NCI-H1092 treated with DMSO at 0.1 percent for 48 hours (cell line): ENCODE data around the gene CST4.
"Not testable (repeated sequence)": the region's sequence is repeated elsewhere in the genome, so short reads cannot be mapped to it uniquely, and the experiment has no call there.

Experiments
- DNase-seq: peaks from one replicate; lab custom pipeline; 2025; lab: John Stamatoyannopoulos, UW

The CST4 gene

DNA sequence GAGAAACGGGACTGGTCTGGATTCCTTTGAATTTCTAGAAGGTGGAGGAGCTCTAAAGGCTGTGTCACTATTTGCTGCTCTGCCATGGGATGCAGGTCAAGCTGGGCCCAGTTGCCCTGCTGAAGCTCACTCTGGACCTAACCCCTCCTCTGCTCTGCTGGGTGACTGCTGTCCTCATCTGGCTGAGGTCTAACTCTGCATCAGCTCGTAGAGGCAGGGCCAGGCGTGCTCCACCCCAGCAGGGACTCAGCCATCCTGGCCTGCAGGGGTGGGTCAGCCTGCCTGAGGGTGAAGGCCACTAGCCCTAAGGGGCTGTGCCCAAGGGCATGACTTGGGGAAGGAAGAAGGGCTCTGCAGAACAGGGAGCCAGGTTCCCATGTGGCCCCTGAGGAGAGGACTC, 852 bp downstream of the CST4 start:
- DNase-seq, result no peak

DNA sequence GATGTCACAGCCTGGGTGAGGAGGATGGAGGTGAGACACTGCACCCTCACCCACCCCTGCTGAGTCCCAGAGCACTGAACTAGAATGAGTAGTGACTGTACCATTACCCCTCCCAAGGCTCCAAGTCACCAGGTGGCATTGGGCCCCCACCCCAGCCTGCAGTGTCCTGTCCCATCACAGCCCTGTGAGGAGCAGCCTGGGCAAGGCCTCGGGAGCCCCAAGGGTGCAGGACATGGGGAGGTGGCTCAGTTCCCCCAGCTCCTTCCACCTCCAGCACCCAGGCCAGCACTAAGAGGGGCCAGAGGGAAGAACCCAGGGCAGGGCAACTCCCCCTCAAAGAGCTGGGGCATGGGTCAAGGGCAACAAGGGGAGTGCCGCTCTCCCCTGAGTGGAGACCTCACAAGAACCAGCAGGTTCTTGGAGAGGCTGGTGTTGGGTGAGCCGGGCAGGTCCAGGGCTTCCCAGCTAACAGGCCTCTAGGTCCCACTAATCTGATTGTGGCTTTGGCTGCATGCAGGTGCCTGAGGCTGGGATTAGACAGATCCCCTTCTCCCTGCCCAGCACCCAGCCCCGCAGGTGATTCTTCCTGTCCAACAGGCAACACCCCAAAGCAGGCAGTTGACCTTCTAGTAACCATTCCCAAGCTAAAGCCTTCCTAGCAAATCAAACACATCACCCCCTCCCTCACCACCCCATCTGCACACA, 2.6 kb downstream of the CST4 start:
- DNase-seq, result no peak

GRCh38 chr20:23685529-23685896, 3.3 kb downstream of the CST4 start:
- DNase-seq, result not testable (repeated sequence)

DNA sequence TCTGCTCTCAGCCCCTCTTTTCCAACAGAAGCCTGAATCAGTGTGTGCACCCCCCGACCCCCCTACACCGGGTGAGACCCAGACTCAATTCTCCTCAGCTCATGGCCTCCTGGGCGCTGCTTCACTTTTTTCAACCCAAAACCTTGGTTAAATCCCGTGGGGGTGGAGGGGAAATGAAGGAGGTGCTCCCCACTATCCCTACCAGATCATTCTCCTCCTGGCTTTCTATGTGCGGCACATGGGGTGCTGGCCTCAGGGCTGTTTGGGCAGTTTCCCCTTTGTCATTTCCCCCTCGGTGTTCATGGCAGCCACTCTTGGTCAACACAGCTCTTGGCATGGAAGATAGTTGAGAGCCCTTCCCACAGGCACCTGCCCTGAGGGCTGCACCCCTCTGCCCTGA, 4.6 kb downstream of the CST4 start:
- DNase-seq, result no peak

GRCh38 chr20:23683807-23684206, 5.0 kb downstream of the CST4 start:
- no peak for DNase-seq

GRCh38 chr20:23683281-23683680, 5.6 kb downstream of the CST4 start:
- no peak for DNase-seq

DNA sequence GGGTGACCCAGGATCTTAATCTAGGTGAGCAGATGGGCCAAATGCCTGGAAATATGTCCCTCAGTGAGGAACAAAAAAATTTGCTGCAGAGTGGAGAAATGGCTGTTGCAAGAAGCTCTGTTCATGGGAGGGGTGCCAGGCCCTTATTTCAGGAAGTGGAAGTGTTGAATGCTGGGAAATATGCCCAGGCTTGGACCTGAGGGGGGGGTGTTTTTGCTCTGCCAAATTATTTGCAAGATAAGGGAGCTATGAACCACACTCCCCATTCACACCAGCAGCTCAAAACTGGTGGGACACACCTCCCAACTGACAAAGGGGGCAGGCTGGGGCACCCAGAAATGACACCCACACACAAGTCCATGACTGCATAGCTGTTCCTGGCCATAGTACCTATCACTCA, 8.7 kb downstream of the CST4 start:
- DNase-seq, result no peak

GRCh38 chr20:23679133-23680092, 9.4 kb downstream of the CST4 start:
- no peak for DNase-seq

GRCh38 chr20:23673209-23673608, 15.6 kb downstream of the CST4 start:
- no peak for DNase-seq

DNA sequence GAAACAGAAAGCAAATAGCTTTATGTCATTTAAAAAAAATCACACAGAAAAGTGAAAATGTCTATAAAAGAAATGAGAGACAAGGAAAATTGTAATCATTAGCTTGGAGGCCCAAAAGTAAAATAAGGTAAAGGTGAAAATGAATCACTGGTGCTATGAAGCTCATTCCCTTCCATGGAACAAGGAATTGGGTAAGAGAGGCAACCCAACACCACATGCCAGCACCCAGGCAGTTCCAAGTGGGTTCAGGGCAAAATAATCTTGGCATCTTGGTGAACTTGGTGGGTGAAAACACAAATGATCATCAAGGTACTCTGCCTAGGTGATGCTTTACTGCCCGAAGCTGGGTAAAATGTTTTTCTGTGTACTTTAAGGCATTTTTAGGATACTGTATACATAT, 16.7 kb downstream of the CST4 start:
- DNase-seq, result no peak

GRCh38 chr20:23671479-23671878, 17.4 kb downstream of the CST4 start:
- no peak for DNase-seq

- DNase-seq, result no peak
Measured at GRCh38 chr20:23670361-23670760, 18.5 kb downstream of the CST4 start.

- DNase-seq, result no peak
Measured at GRCh38 chr20:23669866-23670265, 19.0 kb downstream of the CST4 start.

DNA sequence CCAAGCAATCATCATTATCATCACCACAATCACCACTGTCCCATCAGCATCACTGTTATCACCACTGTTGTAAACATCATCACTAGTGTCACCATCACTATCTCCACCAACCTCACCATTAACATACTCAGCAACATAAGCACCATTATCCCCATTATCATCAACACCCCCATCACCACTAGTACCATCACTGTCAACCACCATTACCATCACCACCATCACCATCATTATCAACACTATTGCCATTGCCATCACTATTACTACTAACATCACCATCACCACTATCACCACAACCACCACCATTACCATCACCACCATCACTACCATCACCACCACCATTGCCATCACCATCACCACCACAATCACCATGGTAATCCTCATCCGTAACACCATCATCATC, 19.5 kb downstream of the CST4 start:
- no peak for DNase-seq

GRCh38 chr20:23668477-23668951, 20.3 kb downstream of the CST4 start:
- peak; percentile 56 for DNase-seq

DNA sequence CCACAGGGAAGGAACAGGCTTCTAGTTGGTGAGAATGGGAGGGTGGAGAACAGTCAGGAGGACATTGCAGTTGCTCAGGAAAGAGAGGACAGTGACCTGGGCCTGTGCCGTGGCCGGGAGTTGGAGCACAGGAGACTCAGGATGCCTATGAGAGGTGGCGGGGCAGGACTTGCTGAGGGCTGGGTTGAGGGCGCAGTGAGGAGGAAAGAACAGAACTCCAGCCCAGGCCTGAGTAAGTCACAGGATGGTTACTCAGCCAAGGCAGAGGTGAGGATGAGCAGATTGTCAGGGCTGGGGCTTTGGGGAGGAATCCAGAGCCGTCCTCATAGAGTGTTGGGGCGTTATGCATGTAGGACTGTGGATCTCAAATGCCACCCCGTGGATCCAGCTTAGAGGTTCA, 21.2 kb downstream of the CST4 start:
- DNase-seq, result no peak

DNA sequence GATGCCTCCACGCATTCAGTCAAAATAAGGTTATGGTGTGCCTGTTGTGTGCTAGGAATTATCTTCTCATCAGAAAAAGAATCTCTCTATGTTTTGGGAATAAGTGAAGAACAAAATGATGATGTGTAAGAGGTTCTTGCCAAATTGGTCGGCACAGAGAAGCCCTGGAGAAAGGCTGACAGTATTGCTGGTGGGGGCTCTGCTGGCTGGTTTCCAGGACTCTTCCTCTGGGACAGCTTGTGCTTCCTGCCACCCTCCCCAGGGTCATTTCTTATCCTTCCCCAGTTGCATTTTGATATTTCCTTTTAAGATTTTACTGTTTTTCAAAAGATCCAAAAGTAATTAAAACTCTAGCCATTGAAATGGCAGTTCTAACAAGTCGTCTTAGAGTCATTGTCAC, 22.1 kb downstream of the CST4 start:
- DNase-seq, result no peak

GRCh38 chr20:23666189-23666588, 22.6 kb downstream of the CST4 start:
- no peak for DNase-seq

- no peak for DNase-seq
Measured at GRCh38 chr20:23664954-23665353, 23.9 kb downstream of the CST4 start.

DNA sequence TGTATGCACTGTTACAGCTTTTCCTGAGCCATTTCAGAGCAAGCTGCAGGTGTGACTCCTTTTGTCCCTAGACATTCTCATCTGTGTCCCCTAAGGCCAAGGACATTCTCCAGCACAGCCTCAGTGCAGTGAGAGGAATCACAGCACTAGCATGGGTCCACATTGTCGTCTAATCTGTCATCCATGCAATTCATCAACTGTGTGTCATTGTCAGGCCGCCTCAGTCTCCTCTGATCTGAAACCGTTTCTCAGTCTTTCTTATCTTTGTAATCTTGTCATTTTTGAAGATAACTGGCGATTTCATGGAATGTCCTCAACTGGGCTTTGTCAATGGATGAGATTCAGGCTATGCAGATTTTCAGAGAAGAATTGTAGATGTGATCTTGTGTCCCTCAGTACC, 24.8 kb downstream of the CST4 start:
- DNase-seq, result not testable (repeated sequence)

DNA sequence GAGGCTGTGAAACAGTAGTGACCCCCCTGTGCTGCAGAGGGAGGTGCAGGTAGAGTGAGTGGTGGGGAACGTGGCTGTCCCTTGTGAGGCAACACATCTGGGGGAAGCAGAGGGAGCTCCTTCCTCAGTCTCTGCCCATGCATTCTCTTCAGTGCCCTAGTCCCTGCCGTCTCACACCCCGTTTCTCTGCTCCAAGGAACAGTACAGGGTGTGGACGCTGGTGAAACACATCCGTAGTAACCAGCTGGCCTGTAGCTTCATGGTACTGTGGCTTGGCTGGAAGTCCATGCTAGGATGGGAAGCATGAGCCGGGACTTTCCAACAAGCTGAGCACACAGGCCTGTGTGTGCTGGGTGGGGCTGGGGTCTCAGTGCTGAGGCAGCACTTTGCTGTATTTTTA, 25.7 kb downstream of the CST4 start:
- DNase-seq, result no peak

- no peak for DNase-seq
Measured at GRCh38 chr20:23662276-23662870, 26.5 kb downstream of the CST4 start.

GRCh38 chr20:23661002-23661429, 27.8 kb downstream of the CST4 start:
- DNase-seq, result no peak
